Osteocyte (in vitro differentiated cells): ENCODE measurements around the gene WWP2. TPM values are rescaled to one million over a fixed set of nuclear protein-coding genes. Genes with fewer than 3 reads are reported as not detected.
"Not testable (repeated sequence)": the region's sequence is repeated elsewhere in the genome, so short reads cannot be mapped to it uniquely, and the experiment has no call there.

Experiments used
- DNase-seq: peaks from one replicate; pipeline ENCODE4 v3.0.0; 2021; ENCODE audit warnings: mixed read lengths; ENCODE audit not compliant: unreplicated experiment; ENCODE audit errors: extremely low spot score
- H3K27ac Mint-ChIP-seq: one replicate; pipeline ENCODE4 v1.8.0; 2021; ENCODE audit warnings: mild to moderate bottlenecking, mixed read lengths; ENCODE audit not compliant: unreplicated experiment
- H3K27me3 Mint-ChIP-seq: one replicate; pipeline ENCODE4 v1.8.0; 2021; ENCODE audit warnings: mixed read lengths; ENCODE audit not compliant: unreplicated experiment
- H3K36me3 Mint-ChIP-seq: one replicate; pipeline ENCODE4 v1.8.0; 2021; ENCODE audit warnings: mixed read lengths; ENCODE audit not compliant: unreplicated experiment
- H3K4me1 Mint-ChIP-seq: one replicate; pipeline ENCODE4 v1.8.0; 2021; ENCODE audit warnings: mixed read lengths; ENCODE audit not compliant: unreplicated experiment
- H3K4me3 Mint-ChIP-seq: one replicate; pipeline ENCODE4 v1.8.0; 2021; ENCODE audit warnings: mild to moderate bottlenecking, moderate library complexity, mixed read lengths; ENCODE audit not compliant: unreplicated experiment
- H3K9me3 Mint-ChIP-seq: one replicate; pipeline ENCODE4 v1.8.0; 2021; ENCODE audit warnings: mixed read lengths; ENCODE audit not compliant: unreplicated experiment
- total RNA-seq: library from RNA; stranded (reverse); gene quantifications from 2 replicates; pipeline ENCODE4 v1.2.1, GENCODE V29; 2021
- TF ChIP-seq, protein P1 (sequence below): fragments of 200-600 bp; sonication (generic); IDR thresholded peaks from 2 replicates; pipeline ENCODE4 v1.5.0; 2021; ENCODE audit warnings: antibody characterized with exemption, mild to moderate bottlenecking, moderate library complexity

WWP2 gene
- total RNA-seq, 1 donor from 2014 or later = 36.2 TPM

DNA sequence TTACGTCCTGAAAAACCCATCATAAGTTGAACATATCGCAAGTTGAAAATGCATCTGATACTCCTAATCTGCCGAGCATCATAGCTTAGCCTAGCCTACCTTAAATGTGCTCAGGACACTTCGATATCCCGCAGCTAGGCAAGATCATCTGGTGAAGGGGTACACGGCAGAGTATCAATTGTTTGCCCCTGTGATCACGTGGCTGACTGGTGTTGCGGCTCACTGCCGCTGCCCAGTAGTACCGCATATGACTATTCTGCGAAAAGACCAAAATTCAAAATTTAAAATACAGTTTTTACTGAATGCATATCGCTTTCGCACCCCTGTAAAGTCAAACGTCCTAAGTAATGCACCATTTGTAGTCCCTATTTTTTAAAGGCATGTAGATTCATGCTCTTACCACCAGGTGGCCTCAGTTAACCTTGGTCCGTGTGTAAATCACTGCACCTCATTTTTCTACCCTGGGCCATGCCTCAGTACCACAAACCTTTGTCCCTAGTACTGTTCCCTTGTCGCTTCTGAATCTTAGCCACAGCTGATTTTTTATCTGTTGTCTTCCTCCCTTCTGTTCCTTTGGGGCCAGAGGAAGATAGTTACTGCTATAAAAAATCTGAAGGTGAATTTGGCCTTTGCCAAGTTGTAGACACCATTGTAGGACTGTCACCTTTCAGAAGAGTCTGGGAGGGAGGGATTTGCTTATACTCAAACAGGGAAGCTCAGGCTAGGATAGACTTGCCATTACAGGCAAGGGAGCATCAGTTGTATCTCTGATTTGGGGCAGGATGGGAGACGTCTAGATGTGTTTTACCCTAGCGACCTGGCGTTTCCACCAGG is 34.4 kb downstream of the WWP2 start:
- TF ChIP-seq, protein P1, sequence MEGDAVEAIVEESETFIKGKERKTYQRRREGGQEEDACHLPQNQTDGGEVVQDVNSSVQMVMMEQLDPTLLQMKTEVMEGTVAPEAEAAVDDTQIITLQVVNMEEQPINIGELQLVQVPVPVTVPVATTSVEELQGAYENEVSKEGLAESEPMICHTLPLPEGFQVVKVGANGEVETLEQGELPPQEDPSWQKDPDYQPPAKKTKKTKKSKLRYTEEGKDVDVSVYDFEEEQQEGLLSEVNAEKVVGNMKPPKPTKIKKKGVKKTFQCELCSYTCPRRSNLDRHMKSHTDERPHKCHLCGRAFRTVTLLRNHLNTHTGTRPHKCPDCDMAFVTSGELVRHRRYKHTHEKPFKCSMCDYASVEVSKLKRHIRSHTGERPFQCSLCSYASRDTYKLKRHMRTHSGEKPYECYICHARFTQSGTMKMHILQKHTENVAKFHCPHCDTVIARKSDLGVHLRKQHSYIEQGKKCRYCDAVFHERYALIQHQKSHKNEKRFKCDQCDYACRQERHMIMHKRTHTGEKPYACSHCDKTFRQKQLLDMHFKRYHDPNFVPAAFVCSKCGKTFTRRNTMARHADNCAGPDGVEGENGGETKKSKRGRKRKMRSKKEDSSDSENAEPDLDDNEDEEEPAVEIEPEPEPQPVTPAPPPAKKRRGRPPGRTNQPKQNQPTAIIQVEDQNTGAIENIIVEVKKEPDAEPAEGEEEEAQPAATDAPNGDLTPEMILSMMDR = peak; percentile 88
- H3K36me3 Mint-ChIP-seq = peaks cover 12% of the 10 kb centered on the region
- H3K27ac Mint-ChIP-seq = no peak overlapping the region
- no peaks in the 10 kb centered on the region for H3K9me3 Mint-ChIP-seq
- H3K27me3 Mint-ChIP-seq = no peaks in the 10 kb centered on the region
- DNase-seq = no peak
- peaks cover 3% of the 10 kb centered on the region for H3K4me1 Mint-ChIP-seq
- H3K4me3 Mint-ChIP-seq = no peak overlapping the region

DNA sequence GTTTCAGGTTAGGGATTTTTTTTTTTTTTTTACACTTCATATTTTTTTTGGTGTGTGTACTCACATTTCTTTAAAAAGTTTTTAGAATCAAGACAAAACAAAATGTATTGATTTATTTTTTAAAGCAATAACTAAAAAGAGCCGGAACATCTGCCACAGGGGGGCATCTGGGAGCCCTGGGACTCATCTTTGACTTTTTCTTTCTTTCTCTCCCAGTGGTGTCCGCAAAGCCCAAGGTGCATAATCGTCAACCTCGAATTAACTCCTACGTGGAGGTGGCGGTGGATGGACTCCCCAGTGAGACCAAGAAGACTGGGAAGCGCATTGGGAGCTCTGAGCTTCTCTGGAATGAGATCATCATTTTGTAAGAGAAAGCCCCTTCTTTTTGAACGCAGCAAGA is 36.3 kb downstream of the WWP2 start:
- TF ChIP-seq, protein P1 = peak; percentile 50
- Mint-ChIP-seq H3K4me1 (peaks cover 3% of the 10 kb centered on the region), H3K36me3 (peaks cover 19% of the 10 kb centered on the region), H3K27ac (no peak overlapping the region), H3K27me3 (no peaks in the 10 kb centered on the region), H3K9me3 (no peaks in the 10 kb centered on the region), H3K4me3 (no peak overlapping the region)
- DNase-seq = no peak

DNA sequence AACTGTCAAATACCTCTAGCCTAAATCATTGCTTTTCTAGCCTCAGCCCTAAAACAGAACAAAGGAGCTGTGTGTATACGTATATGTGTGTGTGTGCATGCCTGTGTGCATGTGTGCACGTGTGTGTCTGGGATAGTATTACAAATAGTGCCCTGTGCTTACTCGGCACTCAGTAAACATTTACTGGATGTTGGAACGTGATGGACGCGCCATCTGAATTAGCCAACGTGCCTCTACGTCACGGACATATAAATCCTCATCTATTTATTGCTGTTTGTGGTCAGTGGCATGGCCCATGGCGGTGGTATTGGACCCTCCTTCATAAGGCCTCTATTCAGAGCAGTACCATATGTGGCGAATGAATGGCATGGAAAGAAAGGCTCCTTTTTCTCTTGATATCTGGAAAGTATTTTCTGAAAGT is 37.5 kb downstream of the WWP2 start:
- no peaks in the 10 kb centered on the region for H3K9me3 Mint-ChIP-seq
- H3K4me1 Mint-ChIP-seq = peaks cover 6% of the 10 kb centered on the region
- H3K4me3 Mint-ChIP-seq = no peak overlapping the region
- H3K36me3 Mint-ChIP-seq = peaks cover 19% of the 10 kb centered on the region
- no peak overlapping the region for H3K27ac Mint-ChIP-seq
- no peaks in the 10 kb centered on the region for H3K27me3 Mint-ChIP-seq
- TF ChIP-seq, protein P1 = no peak
- DNase-seq = no peak

DNA sequence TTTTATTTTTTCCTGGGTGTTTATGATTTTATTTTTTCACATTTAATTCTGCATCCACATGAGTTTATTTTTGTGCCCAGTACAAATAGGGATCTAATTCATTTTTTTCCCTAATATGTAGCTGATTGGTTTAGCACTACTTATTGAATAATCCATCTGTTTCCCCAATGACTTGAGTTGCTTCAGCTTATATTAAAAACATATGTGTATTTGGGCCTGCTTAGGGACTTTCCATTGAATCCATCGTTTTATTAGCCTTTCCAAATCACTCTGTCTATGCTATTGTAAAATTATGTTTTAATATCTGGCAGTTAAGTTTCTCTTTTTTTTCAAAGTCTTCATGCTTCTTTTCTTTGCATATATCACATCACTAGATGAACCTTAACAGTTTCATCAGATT is 42.2 kb downstream of the WWP2 start:
- H3K9me3 Mint-ChIP-seq = no peaks in the 10 kb centered on the region
- H3K4me3 Mint-ChIP-seq = no peak overlapping the region
- TF ChIP-seq, protein P1 = no peak
- no peaks in the 10 kb centered on the region for H3K27me3 Mint-ChIP-seq
- no peak for DNase-seq
- no peak overlapping the region for H3K27ac Mint-ChIP-seq
- H3K36me3 Mint-ChIP-seq = peaks cover 14% of the 10 kb centered on the region
- peaks cover 3% of the 10 kb centered on the region for H3K4me1 Mint-ChIP-seq

DNA sequence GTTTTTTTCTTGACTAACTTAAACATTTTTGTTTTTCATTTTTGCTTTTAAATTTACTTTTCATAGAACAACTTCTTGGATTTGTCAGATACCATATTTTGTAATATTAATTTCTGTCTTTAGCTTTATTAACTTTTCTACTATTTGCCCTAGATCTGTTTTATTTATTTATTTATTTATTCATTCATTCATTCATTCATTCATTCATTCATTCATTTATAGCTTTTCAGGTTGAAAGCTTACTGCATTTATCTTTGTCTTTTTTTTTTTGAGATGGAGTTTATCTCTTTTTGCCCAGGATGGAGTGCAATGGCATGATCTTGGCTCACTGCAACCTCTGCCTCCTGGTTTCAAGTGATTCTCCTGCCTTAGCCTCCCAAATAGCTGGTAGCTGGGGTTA is 44.6 kb downstream of the WWP2 start:
- not testable (repeated sequence) for H3K4me3 Mint-ChIP-seq, H3K9me3 Mint-ChIP-seq, H3K27me3 Mint-ChIP-seq, DNase-seq, H3K4me1 Mint-ChIP-seq, H3K27ac Mint-ChIP-seq
- peaks cover 12% of the 10 kb centered on the region for H3K36me3 Mint-ChIP-seq
